Neural progenitor cell (in vitro differentiated cells): ENCODE measurements around the gene MPRIP. TPM values are rescaled to one million over a fixed set of nuclear protein-coding genes. Genes with fewer than 3 reads are reported as not detected.

Experiments
- DNase-seq: peaks from one replicate; pipeline ENCODE4 v3.0.0-alpha.2; 2016; ENCODE audit warnings: low spot score
- H2AFZ ChIP-seq: fragments of 200-600 bp; sonication (generic); replicated peaks from 2 replicates; pipeline ENCODE4 v1.6.1; 2016; ENCODE audit warnings: antibody characterized with exemption
- H3F3A ChIP-seq: fragments of 200-600 bp; sonication (generic); 2 replicates; pipeline ENCODE4 v1.6.1; 2016; ENCODE audit warnings: antibody characterized with exemption, low read depth
- H3K27ac ChIP-seq: fragments of 200-600 bp; sonication (generic); 2 replicates; pipeline ENCODE4 v1.5.1; 2016; ENCODE audit warnings: mild to moderate bottlenecking
- H3K27me3 ChIP-seq: fragments of 200-600 bp; sonication (generic); 2 replicates; pipeline ENCODE4 v1.6.1; 2016; ENCODE audit warnings: mild to moderate bottlenecking, moderate library complexity
- H3K36me3 ChIP-seq: fragments of 200-600 bp; sonication (generic); 2 replicates; pipeline ENCODE4 v1.5.1; 2016
- H3K4me1 ChIP-seq: fragments of 200-600 bp; sonication (generic); 2 replicates; pipeline ENCODE4 v1.6.1; 2016; ENCODE audit warnings: mixed run types
- H3K4me2 ChIP-seq: fragments of 200-600 bp; sonication (generic); 2 replicates; pipeline ENCODE4 v1.6.1; 2016
- H3K4me3 ChIP-seq: fragments of 200-600 bp; sonication (generic); 2 replicates; pipeline ENCODE4 v1.5.1; 2016
- H3K79me2 ChIP-seq: fragments of 200-600 bp; sonication (generic); 2 replicates; pipeline ENCODE4 v1.6.1; 2016; ENCODE audit warnings: low read depth
- H3K9ac ChIP-seq: fragments of 200-600 bp; sonication (generic); 2 replicates; pipeline ENCODE4 v1.6.1; 2016
- H3K9me3 ChIP-seq: fragments of 200-600 bp; sonication (generic); 2 replicates; pipeline ENCODE4 v1.5.1; 2016; ENCODE audit warnings: low read depth
- H4K20me1 ChIP-seq: fragments of 200-600 bp; sonication (generic); 2 replicates; pipeline ENCODE4 v1.6.1; 2016; ENCODE audit warnings: low read depth
- H3K27ac Mint-ChIP-seq: 3 replicates; pipeline ENCODE4 v1.8.0; 2021; ENCODE audit warnings: mixed read lengths
- H3K27me3 Mint-ChIP-seq: 2 replicates; pipeline ENCODE4 v1.8.0; 2022; ENCODE audit warnings: low read depth, mild to moderate bottlenecking, inconsistent platforms, moderate library complexity, mixed read lengths; ENCODE audit not compliant: insufficient read depth
- H3K36me3 Mint-ChIP-seq: 3 replicates; pipeline ENCODE4 v1.8.0; 2021; ENCODE audit warnings: mixed read lengths
- H3K4me1 Mint-ChIP-seq: 3 replicates; pipeline ENCODE4 v1.8.0; 2021; ENCODE audit warnings: mixed read lengths
- H3K4me3 Mint-ChIP-seq: 3 replicates; pipeline ENCODE4 v1.8.0; 2021; ENCODE audit warnings: mild to moderate bottlenecking, moderate library complexity, mixed read lengths
- H3K9me3 Mint-ChIP-seq: 3 replicates; pipeline ENCODE4 v1.8.0; 2020; ENCODE audit warnings: mixed read lengths
- EZH2 ChIP-seq: fragments of 200-600 bp; sonication (generic); IDR thresholded peaks from 2 replicates; pipeline ENCODE4 v1.6.1; 2017; ENCODE audit warnings: antibody characterized with exemption, mild to moderate bottlenecking, moderate library complexity
- EZH2phosphoT487 ChIP-seq: fragments of 200-600 bp; sonication (generic); IDR thresholded peaks from 2 replicates; pipeline ENCODE4 v1.6.1; 2017; ENCODE audit warnings: antibody characterized with exemption
- total RNA-seq: library from RNA; depleted of rRNA; stranded (reverse); fragments of >200 nt; gene quantifications from 2 replicates; pipeline ENCODE4 v1.2.3, GENCODE V29; 2015; ENCODE audit warnings: low replicate concordance
- TF ChIP-seq, protein P1 (sequence below): fragments of 200-600 bp; sonication (generic); IDR thresholded peaks from 2 replicates; pipeline ENCODE4 v1.5.1; 2017; ENCODE audit warnings: antibody characterized with exemption, mild to moderate bottlenecking

Gene MPRIP
- total RNA-seq, 1 donor from 2014 or later: 42.1 TPM

DNA sequence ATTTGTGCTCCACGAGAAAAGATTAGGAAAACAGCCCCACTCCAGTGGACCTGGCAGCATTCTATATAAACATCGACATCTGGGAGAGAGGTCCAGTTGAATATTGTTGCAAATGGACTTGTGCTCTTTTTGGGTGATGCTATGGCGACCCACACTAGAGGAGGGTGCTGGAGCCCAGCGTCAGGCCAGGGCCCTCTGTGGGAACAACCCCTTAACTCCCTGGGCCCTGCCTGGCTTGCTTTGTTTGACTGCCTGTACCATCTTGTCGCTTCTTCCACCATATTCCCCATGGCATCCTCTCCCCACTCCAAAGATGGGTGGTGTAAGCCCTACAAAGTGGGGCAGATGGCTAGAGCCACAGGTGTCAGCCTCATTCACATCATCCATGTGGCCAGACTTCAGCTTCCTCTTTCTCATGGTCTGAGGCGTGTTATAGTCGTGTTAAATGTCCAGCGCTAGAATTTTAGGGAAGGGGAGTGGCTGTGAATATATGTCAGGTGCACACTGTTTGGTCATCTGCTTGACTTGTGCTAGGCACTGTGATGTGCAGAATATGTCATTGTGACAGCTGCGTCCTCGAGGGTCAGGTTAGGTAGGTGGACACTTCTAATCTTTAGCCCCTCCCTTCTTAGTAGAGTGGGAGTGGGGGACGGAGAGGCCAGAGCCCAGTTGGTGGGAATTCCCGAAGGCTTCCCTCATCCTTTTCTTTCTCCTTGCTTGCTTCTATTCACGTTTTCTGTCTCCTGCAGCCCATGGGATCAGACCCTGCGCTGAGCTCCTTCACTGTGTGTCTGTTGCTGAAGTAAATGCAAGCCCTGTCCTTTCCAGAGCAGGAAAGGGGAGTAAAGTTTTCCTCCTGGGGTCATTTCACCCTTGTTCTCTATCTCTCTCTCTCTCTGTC is 49.8 kb downstream of the MPRIP start:
- Histone ChIP-seq H3K36me3 (no peaks in the 10 kb centered on the region), H3K4me2 (peak overlapping the region; percentile 59), H3F3A (peaks cover 11% of the 10 kb centered on the region), H4K20me1 (peaks cover 28% of the 10 kb centered on the region), H3K9me3 (no peaks in the 10 kb centered on the region), H3K79me2 (peaks cover 21% of the 10 kb centered on the region), H3K4me1 (peaks cover 43% of the 10 kb centered on the region), H2AFZ (no peak overlapping the region), H3K27ac (no peak overlapping the region), H3K27me3 (no peaks in the 10 kb centered on the region), H3K4me3 (peak overlapping the region; percentile 5), H3K9ac (no peak overlapping the region)
- TF ChIP-seq, protein P1, sequence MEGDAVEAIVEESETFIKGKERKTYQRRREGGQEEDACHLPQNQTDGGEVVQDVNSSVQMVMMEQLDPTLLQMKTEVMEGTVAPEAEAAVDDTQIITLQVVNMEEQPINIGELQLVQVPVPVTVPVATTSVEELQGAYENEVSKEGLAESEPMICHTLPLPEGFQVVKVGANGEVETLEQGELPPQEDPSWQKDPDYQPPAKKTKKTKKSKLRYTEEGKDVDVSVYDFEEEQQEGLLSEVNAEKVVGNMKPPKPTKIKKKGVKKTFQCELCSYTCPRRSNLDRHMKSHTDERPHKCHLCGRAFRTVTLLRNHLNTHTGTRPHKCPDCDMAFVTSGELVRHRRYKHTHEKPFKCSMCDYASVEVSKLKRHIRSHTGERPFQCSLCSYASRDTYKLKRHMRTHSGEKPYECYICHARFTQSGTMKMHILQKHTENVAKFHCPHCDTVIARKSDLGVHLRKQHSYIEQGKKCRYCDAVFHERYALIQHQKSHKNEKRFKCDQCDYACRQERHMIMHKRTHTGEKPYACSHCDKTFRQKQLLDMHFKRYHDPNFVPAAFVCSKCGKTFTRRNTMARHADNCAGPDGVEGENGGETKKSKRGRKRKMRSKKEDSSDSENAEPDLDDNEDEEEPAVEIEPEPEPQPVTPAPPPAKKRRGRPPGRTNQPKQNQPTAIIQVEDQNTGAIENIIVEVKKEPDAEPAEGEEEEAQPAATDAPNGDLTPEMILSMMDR: no peak
- TF ChIP-seq EZH2 (no peak), EZH2phosphoT487 (no peak)
- Mint-ChIP-seq H3K36me3 (peaks cover 17% of the 10 kb centered on the region), H3K4me1 (peaks cover 18% of the 10 kb centered on the region), H3K27ac (peak overlapping the region; percentile 57), H3K27me3 (peaks cover 9% of the 10 kb centered on the region), H3K4me3 (no peak overlapping the region), H3K9me3 (no peaks in the 10 kb centered on the region)
- DNase-seq: peak; percentile 55

DNA sequence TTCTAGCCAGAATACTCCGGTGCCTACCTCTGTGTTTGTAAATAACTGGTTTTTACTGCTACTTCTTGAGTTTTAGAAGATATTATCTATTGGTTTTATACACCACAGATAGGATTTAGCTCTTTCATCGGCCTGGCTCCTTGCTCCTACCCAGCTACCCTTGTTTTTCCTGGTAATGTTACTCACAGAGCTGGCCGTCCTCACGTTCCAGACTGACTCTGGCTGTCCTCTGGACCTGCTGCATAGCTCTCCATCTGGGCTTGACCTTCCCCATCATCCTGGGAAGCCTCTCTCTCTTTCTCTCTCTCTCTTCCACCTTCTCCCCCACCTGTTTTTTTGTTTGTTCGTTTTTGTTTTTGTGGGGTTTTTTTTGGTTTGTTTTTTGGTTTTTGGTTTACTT is 51.5 kb downstream of the MPRIP start:
- no peaks in the 10 kb centered on the region for H3K9me3 Mint-ChIP-seq
- H3K36me3 Mint-ChIP-seq: peaks cover 11% of the 10 kb centered on the region
- H3K27ac ChIP-seq: no peak overlapping the region
- peaks cover 11% of the 10 kb centered on the region for H3F3A ChIP-seq
- H3K4me3 Mint-ChIP-seq: no peak overlapping the region
- no peak overlapping the region for H2AFZ ChIP-seq
- H3K4me3 ChIP-seq: no peak overlapping the region
- peaks cover 6% of the 10 kb centered on the region for H3K27me3 Mint-ChIP-seq
- H3K4me1 ChIP-seq: peaks cover 56% of the 10 kb centered on the region
- no peak overlapping the region for H3K9ac ChIP-seq
- no peak overlapping the region for H3K4me2 ChIP-seq
- peaks cover 24% of the 10 kb centered on the region for H4K20me1 ChIP-seq
- H3K79me2 ChIP-seq: peaks cover 21% of the 10 kb centered on the region
- TF ChIP-seq EZH2: no peak
- TF ChIP-seq EZH2phosphoT487: no peak
- TF ChIP-seq, protein P1: no peak
- no peaks in the 10 kb centered on the region for H3K36me3 ChIP-seq
- no peak for DNase-seq
- H3K4me1 Mint-ChIP-seq: peaks cover 28% of the 10 kb centered on the region
- H3K27me3 ChIP-seq: no peaks in the 10 kb centered on the region
- H3K27ac Mint-ChIP-seq: no peak overlapping the region
- no peaks in the 10 kb centered on the region for H3K9me3 ChIP-seq

DNA sequence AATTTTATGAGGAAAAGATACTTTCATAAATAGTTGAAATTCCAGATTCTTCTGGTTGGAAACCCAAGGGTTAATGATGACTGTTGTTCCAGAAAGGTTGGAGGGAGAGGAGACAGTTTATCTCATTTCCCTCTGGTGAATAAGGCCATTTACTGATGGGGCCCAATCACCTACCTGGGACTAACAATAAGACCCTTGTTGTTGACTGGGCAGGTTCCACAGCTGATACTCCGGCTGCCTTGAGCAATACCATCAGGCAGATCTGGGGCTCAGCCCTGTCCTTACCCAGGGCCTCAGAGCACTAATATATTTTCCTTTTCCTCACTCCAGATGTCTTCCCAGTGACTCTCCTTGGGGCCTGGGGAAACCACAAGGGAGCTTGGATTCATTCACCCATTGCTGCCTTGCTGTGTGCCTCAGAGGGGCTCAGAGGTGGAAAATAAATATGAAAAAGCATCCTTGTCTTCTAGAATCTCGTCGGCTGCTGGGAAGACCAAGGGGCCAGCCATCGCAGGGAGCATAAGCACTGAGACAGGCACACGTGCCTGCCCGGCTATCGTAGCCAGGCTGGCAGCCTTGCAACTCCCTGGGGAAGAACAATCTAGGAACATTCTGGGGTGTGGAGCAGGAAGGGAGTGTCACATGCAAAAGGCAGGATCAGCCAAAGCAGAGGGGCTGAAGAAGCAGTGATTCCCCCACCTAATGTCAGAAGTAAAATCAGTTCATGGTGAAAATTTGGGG is 54.4 kb downstream of the MPRIP start:
- Histone ChIP-seq H4K20me1 (peaks cover 29% of the 10 kb centered on the region), H3K9ac (no peak overlapping the region), H3K4me1 (peaks cover 54% of the 10 kb centered on the region), H3K79me2 (peaks cover 21% of the 10 kb centered on the region), H3K27ac (no peak overlapping the region), H3F3A (peaks cover 11% of the 10 kb centered on the region), H3K9me3 (no peaks in the 10 kb centered on the region), H3K27me3 (no peaks in the 10 kb centered on the region), H3K4me2 (no peak overlapping the region), H3K36me3 (no peaks in the 10 kb centered on the region), H3K4me3 (no peak overlapping the region), H2AFZ (no peak overlapping the region)
- Mint-ChIP-seq H3K36me3 (peaks cover 3% of the 10 kb centered on the region), H3K27me3 (peaks cover 6% of the 10 kb centered on the region), H3K4me3 (no peak overlapping the region), H3K27ac (peak overlapping the region; percentile 78), H3K9me3 (no peaks in the 10 kb centered on the region), H3K4me1 (peaks cover 28% of the 10 kb centered on the region)
- no peak for DNase-seq
- TF ChIP-seq, protein P1: no peak
- TF ChIP-seq EZH2 (no peak), EZH2phosphoT487 (no peak)
